Measurements from ENCODE around the gene CPEB2.
"Not testable (repeated sequence)": the region's sequence is repeated elsewhere in the genome, so short reads cannot be mapped to it uniquely, and the experiment has no call there.

The CPEB2 gene

DNA sequence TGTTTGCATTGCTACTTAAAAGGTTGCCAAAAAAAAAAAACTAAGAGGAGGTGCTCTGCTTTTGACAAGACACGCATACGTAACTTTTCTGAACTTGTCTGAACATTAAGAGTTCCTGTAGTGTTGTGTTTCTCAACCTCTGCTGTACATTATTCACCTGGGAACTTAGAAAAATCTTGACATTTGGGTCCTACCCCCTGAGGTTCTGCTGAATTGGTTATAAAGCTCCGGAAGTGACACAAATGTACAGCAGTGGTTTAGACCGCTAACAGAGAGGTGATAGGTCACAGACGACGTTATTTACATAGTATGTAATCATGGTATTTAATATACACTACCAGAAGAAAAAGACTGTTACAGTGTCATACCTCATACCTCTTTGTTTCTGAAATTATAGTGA, 61.1 kb downstream of the CPEB2 start:
- DNase-seq, result no peak

DNA sequence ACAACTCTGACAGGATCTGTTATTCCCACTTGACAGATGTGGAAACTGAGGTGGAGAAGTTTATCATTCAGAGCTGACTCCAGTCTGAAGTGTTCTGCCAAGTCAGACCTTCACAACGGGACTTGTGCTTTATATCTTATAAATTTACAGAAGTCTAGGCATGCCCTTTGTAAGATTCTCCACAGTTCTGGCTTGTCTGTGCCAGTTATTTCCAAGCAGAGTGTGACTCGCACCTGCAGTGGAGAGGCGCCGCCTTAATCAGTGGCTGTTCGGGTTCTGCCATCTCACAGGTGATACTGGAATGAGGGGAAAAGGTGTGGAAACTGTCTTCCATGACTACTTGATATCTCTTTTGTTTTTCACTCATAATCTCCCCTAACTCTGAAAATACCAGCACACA, 63.2 kb downstream of the CPEB2 start:
- no peak for DNase-seq

DNA sequence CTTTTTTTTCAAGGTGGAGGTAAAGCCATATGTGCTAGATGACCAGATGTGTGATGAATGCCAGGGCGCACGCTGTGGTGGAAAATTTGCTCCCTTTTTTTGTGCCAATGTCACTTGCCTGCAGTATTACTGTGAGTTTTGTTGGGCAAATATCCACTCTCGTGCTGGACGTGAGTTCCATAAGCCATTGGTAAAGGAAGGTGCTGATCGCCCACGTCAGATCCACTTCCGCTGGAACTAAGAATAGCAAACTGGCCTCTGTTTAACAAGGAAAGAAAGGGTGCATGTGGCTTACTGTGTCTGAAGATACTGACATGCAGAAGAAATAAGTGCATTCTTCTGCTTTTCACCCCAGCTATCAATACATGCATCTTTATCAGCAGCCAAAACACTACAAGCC, 63.9 kb downstream of the CPEB2 start:
- DNase-seq, result no peak

DNA sequence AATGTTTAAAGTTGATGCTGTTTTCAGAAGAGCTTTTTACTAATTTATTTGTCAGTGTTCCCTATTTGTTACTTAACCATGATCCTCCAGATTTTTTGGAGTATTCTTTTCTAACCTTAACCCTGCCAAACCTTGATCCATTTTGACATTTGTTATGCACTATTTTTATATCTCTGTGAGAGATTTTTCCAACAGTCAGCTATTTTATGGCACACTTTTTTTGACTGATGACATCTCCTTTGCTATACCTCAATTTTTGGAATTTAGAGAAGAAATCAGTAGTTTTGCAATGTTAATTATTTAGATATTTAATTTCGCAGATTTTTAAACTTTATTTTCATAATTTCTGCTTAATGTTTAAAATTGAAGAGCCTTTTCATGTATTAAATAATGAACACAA, 66.0 kb downstream of the CPEB2 start:
- no peak for DNase-seq

DNA sequence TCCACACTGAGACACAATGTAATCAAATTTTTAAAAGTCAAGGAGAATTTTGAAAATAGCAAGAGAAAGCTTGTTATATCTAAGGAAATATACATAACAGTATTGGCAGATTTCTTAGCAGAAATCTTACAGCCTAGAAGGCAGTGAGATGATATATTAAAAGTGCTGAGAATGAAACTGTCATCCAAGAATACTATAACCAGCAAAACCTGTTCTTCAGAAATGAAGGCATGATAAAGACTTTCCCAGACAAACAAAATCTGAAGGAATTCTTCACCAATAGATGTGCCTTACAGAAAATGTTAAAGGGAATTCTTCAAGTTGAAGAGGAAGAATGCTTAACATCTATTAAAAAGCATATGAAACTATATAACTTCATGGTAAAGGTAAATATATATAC, 73.6 kb downstream of the CPEB2 start:
- no peak for DNase-seq

DNA sequence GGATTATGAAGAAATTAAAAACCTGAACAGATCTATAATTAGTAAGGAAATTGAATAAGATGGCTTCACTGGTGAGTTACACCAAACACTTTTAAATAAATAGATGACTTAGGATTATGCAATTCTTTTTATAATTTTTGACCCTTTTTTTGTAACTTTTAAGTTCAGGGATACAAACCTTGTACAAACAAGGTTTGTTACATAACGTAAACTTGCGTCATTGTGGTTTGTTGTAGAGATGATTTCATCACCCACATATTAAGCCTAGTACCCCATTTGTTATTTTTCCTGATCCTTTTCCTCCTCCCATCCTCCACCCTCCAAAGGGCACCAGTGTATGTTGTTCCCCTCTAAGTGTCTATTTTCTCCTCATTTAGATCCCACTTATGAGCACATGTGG, 75.7 kb downstream of the CPEB2 start:
- DNase-seq, result no peak

DNA sequence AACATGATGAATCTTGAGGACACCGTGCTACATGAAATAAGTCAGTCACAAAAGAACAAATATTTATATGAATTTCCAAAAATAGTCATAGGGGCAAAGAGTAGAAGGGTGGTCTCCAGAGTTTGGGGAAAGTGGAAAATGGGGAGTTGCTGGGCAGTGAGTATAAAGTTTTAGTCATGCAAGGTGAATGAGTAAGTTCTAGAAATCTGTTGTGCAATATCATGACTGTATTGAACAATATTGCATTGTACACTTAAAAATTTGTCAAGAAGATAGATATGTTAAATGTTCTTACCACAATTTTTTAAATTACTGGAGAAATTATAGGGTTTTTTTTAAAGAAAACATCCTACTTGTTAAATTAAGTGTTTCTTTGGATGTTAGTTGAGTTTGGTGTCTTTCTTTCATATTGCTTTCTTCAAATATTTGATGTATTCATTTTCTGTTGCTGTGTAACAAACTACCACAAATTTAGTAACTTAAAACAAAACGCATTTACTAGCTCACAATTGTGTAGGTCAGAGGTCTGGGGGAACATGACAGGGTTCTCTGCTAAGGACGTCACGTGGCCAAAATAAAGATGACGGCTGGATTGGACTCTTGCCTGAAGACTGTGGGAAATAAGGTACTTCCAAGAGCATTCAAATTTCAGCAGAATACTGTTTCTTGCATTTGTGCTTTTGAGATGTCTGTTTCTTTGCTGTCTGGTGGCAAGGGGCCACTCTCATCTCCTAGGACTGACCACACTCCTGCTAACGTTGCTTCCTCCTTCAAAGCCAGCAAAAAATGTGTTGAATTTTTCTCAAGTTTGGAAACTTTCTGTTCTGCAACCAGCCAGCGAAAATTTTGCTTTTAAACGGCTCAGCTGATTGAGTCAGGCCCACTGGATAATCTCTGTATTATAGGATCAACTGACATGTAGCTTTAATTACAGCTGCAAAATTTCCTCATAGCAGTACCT, 76.7 kb downstream of the CPEB2 start:
- no peak for DNase-seq

DNA sequence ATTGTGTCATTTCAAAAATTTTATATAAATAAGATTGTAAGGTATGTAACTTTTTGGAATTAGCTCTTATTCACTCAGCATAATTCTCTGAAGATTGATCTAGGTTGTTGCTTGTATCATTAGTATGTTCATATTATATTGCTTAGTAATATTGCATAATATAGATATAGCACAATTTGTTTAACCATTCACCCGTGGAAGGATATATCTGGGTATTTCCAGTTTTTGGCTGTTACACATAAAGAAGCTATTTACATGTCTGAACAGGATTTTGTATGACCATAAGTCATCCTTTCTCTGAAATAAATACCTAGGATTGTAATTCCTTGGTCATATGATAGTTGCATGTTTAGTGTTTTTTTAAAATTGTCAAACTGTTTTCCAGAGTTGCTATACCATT, 82.5 kb downstream of the CPEB2 start:
- DNase-seq, result no peak

DNA sequence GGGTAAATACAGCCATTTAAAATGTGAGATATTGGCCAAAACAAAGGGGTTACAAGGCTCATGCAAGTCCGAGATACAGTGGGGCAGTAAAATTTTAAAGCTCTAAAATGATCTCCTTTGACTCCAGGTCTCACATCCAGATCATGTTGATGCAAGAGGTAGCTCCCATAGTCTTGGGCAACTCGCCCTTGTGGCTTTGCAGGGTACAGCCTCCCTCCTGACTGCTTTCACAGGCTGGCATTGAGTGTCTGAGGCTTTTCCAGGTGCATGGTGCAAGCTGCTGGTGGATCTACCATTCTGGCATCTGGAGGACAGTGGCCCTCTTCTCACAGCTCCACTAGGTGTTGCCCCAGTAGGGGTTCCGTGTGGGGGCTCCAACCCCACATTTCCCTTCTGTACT, 83.5 kb downstream of the CPEB2 start:
- DNase-seq, result not testable (repeated sequence)

DNA sequence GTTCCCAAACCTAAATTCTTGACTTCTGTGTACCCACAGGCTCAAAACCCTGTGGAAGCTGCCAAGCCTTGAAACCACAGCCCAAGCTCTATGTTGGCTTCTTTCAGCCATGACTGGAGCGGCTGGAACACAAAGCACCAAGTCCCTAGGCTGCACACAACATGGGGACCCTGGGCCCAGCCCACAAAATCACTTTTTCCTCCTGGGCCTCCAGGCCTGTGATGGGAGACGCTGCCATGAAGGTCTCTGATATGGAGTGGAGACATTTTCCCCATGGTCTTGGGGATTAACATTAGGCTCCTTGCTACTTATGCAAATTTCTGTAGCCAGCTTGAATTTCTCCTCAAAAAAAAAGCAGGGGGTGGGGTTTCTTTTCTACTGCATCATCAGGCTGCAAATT, 84.0 kb downstream of the CPEB2 start:
- not testable (repeated sequence) for DNase-seq

DNA sequence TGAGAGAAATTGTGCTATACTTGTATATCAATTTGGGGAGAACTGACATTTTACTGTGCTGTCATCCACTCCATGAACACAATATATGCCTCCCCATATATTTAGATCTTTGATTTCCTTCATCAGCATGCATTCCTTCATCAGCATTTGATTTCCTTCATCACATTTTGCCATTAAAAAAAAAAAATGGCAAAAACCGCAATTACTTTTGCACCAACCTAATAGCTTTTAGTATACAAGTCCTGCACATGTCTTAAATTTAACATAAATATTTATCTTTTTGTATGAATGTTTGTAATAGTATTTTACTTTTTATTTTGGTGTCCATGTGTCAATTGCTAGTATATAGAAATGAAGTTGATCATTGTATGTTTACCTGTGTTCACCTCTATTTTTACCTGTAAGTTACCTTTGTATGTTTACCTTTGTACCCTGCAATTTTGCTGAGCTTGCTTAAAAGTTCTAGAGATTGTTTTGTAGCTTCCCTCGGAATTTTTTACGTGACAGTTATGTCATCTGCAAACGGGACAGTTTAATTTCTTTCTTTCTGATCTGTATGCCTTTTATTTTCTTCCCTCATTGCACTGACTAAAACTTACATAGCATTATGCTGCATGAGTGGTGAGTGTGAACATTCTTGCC, 86.2 kb downstream of the CPEB2 start:
- DNase-seq, result no peak

DNA sequence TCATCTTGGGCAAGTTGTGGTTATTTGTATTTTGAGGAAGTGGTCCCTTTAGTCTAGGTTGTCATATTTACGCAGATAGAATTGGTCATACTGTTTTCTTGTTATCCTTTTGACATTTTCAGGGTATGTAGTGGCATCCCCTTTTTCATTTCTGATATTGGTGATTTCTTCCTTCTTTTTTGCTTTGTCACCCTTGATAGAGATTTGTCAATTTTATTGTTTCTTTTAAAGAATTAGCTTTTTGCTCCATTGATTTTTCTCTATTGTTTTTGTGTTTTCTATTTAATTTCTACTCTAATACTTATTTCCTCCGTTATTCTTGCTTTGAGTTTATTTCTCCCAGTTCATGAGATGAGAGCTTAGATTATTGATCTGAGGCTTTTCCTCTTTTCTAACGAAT, 87.7 kb downstream of the CPEB2 start:
- DNase-seq, result no peak

DNA sequence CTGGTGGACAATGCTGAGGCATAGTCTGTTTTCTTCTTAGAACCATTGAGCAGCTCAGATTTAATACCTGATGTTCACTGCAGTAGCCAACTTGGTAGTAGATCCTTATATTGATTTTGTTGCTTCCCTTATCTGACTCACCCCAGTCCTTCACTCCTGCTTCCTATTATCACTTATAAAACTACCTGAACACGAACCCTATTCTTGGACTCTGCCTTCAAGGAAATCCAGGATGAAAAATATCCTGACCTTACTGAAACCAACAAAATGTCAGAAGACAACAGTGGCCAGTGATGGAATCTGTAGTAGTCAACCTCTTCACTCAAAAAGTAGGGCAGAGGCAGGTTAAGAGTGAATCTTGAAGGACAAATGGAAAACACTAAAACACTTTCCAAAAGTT, 98.1 kb downstream of the CPEB2 start:
- DNase-seq, result no peak

DNA sequence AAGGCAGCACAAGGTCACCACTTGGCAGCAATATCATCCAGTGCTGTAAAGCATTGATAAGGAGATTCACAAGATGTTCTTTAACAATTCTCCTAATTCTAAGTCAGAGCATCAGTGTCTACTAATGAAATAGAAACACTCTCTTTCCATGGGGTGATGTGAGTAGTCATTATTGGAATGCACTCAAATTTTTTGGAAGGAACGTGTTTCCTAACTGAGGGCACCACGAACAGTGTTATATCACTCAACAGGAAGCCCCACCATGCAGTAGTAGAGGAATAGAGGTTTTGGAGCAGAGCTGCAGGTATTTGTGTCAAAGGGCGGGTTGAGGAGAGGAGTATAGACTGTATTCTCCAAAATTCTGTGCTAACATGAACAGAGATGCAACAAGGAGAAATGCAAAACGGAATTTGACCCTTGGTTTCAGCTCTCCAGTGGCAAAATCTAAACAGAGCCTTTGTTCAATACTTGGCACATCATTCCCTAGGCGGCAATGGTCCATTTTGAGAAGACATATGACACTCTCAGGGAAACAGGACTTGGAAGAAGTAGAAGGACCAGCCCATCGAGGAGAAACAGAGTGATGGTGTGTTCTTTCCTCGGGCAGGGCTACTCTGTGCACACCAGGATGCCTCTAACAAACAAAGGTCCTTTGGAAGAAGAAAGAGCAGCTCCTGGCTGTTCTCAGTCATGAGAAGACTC, 98.9 kb downstream of the CPEB2 start:
- no peak for DNase-seq

DNA sequence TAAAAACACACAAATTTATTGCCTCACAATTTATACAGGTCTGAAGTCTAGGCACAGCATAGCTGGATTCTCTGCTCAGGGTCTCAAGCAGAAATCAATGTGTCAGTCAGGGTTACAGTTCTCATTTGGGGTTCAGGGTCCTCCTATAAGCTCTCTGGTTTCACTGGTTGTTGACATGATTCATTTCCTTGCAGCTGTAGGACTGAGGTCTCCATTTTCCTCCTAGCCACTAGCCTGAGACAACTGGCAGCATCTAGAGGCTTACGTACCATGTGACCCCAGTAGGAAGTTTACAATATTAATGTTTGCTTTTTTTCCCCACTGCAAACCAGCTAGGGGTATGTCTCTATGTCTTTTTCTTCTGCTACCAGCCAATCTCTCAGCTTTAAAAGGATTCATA, 102.5 kb downstream of the CPEB2 start:
- DNase-seq, result no peak

DNA sequence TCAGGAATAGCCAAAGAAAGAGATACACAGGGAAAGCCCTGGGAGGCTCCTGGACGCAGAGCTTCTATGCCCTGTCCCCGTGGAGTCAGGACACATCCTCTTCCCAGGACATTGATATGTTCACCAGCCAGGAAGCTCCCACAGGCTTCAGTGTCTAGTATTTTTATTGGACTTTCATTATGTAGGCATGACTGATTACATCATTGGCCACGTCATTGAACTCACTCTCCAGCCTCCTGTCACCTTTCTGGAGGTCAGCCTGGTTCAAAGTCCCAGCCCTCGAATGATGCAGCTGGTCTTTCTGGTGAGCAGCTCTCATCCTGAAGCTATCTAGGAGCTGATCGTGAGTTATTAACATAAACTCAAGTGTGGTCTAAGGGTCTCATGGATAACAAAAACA, 104.1 kb downstream of the CPEB2 start:
- no peak for DNase-seq

DNA sequence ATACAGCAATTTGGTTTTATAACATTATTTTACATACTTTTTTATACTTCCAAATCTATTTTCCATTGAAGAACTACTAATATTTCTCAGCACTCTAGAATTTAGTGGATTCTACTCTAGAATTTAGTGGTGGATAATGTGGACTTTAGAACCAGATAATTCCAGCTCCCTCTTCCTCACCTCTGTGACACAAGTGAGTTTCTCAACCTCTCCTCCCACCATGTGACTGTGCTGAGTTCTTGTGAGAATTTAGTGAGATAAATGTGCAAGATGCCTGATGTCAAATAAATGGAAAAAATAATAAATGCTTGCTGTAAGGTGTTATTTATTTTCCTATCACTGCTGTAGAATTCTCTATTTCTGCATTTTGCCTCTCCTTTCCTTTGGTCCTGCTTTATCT, 107.3 kb downstream of the CPEB2 start:
- no peak for DNase-seq

DNA sequence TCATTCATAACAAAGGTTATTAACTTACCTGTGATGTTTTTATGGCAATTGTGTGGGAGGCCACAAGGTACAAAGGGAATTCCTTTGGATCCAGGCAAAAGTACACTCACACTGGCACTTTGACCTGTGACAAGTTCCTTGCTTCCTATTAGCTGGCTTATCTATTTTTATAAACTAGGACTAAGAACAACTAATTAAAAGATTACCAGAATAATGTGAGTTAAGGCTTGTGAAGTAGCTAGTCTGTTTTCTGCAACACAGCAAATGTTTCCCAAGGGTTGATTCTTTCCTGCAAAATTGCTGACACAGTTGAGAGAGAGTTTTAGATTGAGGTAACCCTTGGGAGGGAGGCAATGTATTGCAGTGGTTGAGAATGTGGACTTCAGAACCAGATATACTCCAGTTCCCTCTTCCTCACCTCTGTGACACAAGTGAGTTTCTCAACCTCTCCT, 107.9 kb downstream of the CPEB2 start:
- no peak for DNase-seq

DNA sequence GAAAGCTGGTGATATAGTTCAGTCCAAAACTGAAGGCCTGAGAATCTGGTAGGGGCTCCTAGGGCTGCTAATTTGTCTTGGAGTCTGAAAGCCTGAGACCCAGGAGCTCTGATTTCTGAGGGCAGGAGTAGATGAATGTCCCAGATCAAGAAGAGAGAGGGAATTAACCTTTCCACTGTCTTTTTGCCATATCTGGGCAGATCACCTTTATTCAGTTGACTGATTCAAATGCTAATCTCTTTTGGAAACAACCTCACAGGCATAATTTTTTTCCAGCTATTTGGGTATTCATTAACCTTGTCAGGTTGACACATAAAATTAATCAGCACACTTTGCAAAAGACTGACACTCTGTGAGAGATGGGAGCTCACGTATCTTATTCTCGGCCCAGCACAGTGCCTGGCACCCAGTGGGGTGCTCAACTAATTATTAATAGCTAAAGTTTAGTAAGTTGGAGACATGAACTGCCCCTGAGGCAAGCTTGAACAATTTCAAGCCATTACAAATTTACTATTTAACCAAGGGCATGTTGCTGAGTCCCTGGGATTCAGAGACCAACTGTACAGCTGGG, 114.3 kb downstream of the CPEB2 start:
- DNase-seq, result no peak

DNA sequence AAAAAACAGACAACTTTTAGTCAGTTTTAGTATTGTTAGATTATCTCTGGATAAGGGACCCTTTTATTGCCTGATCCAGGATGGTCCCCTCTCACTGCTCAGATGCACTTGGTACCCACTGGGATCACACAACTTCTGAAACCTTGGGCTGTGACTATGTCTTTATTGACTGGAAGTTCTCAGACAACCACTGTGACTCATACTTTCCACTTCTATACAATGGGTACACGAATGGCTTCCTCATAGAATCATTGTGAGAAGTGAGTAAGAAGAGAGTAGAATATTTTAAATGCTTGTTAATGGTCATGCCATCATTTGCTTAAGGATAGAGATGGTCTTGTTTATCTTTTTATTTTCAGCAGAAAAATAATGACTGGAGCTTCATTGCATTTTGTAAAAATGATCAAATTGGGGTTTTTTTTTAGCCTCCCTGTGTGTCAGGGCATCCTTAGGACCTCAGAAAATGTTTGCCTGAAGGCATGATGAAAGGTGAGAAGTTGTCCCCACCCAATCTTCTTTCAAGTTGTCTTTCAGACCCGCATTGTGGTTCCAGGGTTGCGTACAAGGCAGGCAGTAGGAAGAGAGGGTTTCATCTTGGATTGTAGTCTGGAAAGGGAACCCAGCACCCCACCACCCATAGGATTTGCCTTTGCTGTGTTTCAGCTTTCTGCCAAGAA, 115.1 kb downstream of the CPEB2 start:
- no peak for DNase-seq

DNA sequence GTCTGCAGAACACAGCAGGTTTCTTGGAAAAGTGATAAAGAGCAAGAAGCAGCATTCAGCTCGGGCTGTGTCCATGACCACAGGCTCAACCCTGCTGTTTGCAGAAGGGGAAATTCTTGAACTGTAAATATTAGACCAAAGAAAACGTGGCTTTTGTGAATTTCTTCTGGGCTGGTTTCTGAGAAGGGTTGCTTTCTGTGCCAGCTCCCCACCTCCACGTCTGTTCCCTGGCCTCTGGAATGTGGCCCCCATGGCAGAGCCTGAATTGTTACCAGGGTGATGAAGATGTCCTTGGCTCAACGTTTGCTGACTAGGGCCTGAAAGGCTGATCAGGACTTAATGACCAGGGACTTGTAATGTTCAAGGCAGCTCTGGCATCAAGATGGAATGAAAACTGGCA, 116.0 kb downstream of the CPEB2 start:
- DNase-seq, result no peak

Measured in NCI-H2029 (cell line).